Fibroblast of lung (primary cell): ENCODE measurements around the gene TMEM138. TPM values are rescaled to one million over a fixed set of nuclear protein-coding genes. Genes with fewer than 3 reads are reported as not detected.
A peak's percentile ranks its signal among the peaks of the same experiment; 100 is the strongest.

Experiments used
- DNase-seq, 2 donors: peaks; one replicate each; pipeline versions ENCODE4 v3.0.0 to v3.0.0-alpha.2; 2010; ENCODE audit warnings: low read depth in 2 of 2
- H2AFZ ChIP-seq: 2 replicates; pipeline ENCODE4 v1.5.1; 2012; ENCODE audit warnings: low read length, control low read depth, inconsistent platforms
- H3K27ac ChIP-seq: 2 replicates; pipeline ENCODE4 v1.5.1; 2011; ENCODE audit warnings: low read length, control low read depth; ENCODE audit not compliant: insufficient read depth
- H3K27me3 ChIP-seq: 2 replicates; pipeline ENCODE4 v1.5.1; 2011; ENCODE audit warnings: mild to moderate bottlenecking, low read length; ENCODE audit not compliant: control insufficient read depth, insufficient read depth
- H3K36me3 ChIP-seq: 2 replicates; pipeline ENCODE4 v1.5.1; 2011; ENCODE audit warnings: low read length; ENCODE audit not compliant: control insufficient read depth, insufficient read depth
- H3K4me1 ChIP-seq: 2 replicates; pipeline ENCODE4 v1.5.1; 2011; ENCODE audit warnings: low read length; ENCODE audit not compliant: control insufficient read depth, insufficient read depth; ENCODE audit errors: extremely low read depth
- H3K4me2 ChIP-seq: 2 replicates; pipeline ENCODE4 v1.5.1; 2011; ENCODE audit warnings: low read length, control low read depth; ENCODE audit not compliant: insufficient read depth; ENCODE audit errors: extremely low read depth
- H3K4me3 ChIP-seq, 4 experiments: fragments of 200-600 bp in 1 of 4; sonication (generic) in 1 of 4; replicated peaks in 1 of 4; 2 replicates each; pipeline ENCODE4 v1.5.1; 2011 to 2016; ENCODE audit warnings: low read length in 4 of 4, low read depth in 3 of 4, mild to moderate bottlenecking in 3 of 4, control low read depth in 2 of 4, inconsistent platforms in 1 of 4, mixed read lengths in 1 of 4; ENCODE audit not compliant: insufficient read depth in 1 of 4; ENCODE audit errors: control extremely low read depth in 1 of 4
- H3K79me2 ChIP-seq: 2 replicates; pipeline ENCODE4 v1.5.1; 2012; ENCODE audit warnings: mild to moderate bottlenecking, low read length, inconsistent platforms; ENCODE audit not compliant: control insufficient read depth, insufficient read depth
- H3K9ac ChIP-seq: 2 replicates; pipeline ENCODE4 v1.5.1; 2011; ENCODE audit warnings: mild to moderate bottlenecking, low read length, control low read depth; ENCODE audit not compliant: insufficient read depth
- H3K9me3 ChIP-seq: 2 replicates; pipeline ENCODE4 v1.5.1; 2012; ENCODE audit warnings: low read depth, low read length; ENCODE audit not compliant: control insufficient read depth, insufficient read depth
- H4K20me1 ChIP-seq: 2 replicates; pipeline ENCODE4 v1.5.1; 2011; ENCODE audit warnings: low read length; ENCODE audit not compliant: control insufficient read depth, insufficient read depth; ENCODE audit errors: extremely low read depth
- EZH2 ChIP-seq: IDR thresholded peaks from 2 replicates; pipeline ENCODE4 v1.5.1; 2012; ENCODE audit warnings: low read length, control low read depth, mild to moderate bottlenecking; ENCODE audit errors: missing control alignments
- polyA plus RNA-seq, 2 donors: library from polyadenylated mRNA; depleted of rRNA in 1 of 2; stranded (reverse) in 1 of 2; unstranded in 1 of 2; fragments of >200 nt; gene quantifications; 2 replicates each; pipeline ENCODE4 v1.2.1, GENCODE V29; 2011 to 2012; ENCODE audit warnings: missing spikeins in 1 of 2
- total RNA-seq: library from RNA; depleted of rRNA; stranded (reverse); fragments of >200 nt; gene quantifications from 2 replicates; pipeline ENCODE4 v1.2.1, GENCODE V29; 2014
- TF ChIP-seq, protein P1 (sequence below), 2 donors: IDR thresholded peaks in 1 of 2; conservative IDR thresholded peaks in 1 of 2; 1 replicate in 1 of 2; 2 replicates in 1 of 2; pipeline ENCODE4 v1.5.1; 2011 to 2012; ENCODE audit warnings: low read length in 2 of 2, control low read depth in 1 of 2, inconsistent platforms in 1 of 2, low read depth in 1 of 2, mild to moderate bottlenecking in 1 of 2

Gene TMEM138
- total and polyA plus RNA-seq, 2 donors (not counting 1 experiment from before 2014, with no cell fraction given): 30.2 to 95.9 TPM

DNA sequence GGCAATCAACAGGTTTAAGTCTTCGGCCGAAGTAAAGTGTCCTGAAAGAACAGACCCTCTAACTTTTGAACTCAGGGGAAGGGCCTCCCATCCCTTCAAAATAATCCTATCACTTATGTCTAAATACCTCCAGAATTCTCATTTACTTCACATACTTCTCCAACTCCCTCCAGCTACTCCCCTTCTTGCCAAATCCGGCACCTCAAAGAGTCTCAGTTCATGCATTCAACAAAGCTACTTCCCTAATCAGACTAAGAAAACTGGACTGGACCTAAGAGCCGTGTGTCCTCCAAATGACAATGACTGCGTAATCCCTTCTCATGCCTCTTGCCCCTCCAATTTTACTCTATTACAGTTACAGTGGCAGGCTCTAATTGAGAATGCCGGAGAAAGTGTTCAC lies 30.5 kb upstream of the TMEM138 start:
- Histone ChIP-seq H2AFZ (no peak overlapping the region), H3K36me3 (peaks cover 5% of the 10 kb centered on the region), H3K27ac (peak overlapping the region; percentile 1), H3K4me1 (peaks cover 15% of the 10 kb centered on the region), H3K4me2 (peak overlapping the region; percentile 98), H3K9ac (peak overlapping the region; percentile 99), H3K27me3 (no peaks in the 10 kb centered on the region), H3K79me2 (peaks cover 60% of the 10 kb centered on the region), H4K20me1 (peaks cover 4% of the 10 kb centered on the region), H3K9me3 (no peaks in the 10 kb centered on the region), H3K4me3 (peak overlapping the region; percentile 82 to 99 (median 86))
- no peak for DNase-seq
- no peak for TF ChIP-seq EZH2
- TF ChIP-seq, protein P1, sequence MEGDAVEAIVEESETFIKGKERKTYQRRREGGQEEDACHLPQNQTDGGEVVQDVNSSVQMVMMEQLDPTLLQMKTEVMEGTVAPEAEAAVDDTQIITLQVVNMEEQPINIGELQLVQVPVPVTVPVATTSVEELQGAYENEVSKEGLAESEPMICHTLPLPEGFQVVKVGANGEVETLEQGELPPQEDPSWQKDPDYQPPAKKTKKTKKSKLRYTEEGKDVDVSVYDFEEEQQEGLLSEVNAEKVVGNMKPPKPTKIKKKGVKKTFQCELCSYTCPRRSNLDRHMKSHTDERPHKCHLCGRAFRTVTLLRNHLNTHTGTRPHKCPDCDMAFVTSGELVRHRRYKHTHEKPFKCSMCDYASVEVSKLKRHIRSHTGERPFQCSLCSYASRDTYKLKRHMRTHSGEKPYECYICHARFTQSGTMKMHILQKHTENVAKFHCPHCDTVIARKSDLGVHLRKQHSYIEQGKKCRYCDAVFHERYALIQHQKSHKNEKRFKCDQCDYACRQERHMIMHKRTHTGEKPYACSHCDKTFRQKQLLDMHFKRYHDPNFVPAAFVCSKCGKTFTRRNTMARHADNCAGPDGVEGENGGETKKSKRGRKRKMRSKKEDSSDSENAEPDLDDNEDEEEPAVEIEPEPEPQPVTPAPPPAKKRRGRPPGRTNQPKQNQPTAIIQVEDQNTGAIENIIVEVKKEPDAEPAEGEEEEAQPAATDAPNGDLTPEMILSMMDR (conservative IDR thresholded peaks at IDR 0.05 in 1 of 2, IDR thresholded peaks at IDR 0.05 in 1 of 2; ENCODE audit: low read depth in 1 of 2, low read length in 2 of 2): no peak

DNA sequence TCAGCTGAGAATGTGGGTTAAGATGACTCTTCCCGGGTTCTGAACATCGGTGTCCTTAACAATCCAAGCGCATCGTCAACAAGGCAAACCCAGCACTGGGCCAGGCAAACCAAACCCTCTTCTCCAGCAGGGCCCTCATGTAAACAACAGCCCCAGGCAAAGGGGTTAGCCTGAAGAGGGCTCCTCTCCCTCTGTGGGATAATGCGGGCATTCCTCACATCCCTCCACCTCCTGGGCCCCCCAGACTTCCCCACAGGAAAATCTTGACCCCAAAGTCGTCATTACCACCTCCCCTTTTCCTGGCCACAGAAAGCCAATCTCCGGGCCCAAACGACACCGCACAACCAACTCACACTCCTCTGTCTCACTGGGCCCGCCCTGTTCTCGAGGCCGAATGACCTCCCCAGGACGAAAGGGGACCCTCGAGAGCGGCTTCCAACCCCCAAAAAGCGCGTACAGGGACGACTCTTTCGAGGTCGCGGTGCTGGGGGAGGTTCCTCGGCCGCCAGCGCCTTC lies 29.8 kb upstream of the TMEM138 start:
- H3K9me3 ChIP-seq: no peaks in the 10 kb centered on the region

DNA sequence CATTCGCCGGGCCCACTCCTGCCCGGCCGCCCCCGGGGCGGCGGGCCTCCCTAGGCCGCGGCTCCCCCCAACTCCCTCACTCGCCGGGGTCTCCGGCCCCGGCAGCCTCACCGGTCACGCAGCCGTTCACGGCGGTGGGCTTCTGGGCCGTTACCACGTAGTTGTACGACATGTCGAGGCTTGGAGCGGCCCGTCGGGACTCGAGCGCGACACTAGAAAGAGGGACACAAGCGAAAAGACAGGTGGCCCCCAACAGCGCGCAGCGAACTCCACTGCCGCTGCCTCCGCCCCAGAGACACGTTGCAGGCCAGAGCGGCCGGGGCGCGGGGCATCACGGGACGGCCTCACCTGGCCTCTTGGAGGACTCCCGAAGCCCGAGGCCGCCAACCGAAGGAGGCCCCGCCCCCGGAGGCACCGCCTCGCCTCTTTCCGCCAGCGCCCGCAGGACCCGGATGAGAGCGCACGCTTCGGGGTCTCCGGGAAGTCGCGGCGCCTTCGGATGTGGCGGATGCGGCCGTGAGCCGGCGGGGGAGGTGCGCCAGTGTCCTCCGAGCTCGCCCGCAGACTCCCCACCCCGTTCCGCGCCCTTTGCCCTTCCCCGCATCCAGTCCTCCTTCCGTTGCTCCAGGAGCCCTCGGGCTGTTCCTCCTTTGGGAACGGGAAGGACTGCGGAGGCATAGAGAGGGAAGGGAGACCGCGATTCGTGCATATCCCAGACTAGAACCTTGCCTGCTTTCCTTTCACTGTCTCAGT lies 29.2 kb upstream of the TMEM138 start, which contains the start of the genes DDB1 and TKFC:
TSS of gene DDB1 (minus strand) at position 309 of the 753 bp plus-strand sequence. CDS start at position 172, 137 bp downstream.
TSS of gene TKFC (plus strand) at position 432 of the 753 bp plus-strand sequence. CDS start 1,501 bp downstream, outside the sequence.
- peak; percentile 90 to 91 for DNase-seq
- Histone ChIP-seq H3K9ac (peak within 1 kb of the TSS; percentile 99), H3K27ac (peak within 1 kb of the TSS; percentile 89), H3K79me2 (peaks cover 47% of the 10 kb centered on the region), H3K27me3 (no peaks in the 10 kb centered on the region), H3K36me3 (peaks cover 4% of the 10 kb centered on the region), H4K20me1 (no peaks in the 10 kb centered on the region), H3K4me1 (peaks cover 10% of the 10 kb centered on the region), H3K9me3 (no peaks in the 10 kb centered on the region), H3K4me3 (peak within 1 kb of the TSS; percentile 82 to 99 (median 86)), H3K4me2 (peak within 1 kb of the TSS; percentile 99), H2AFZ (peak within 1 kb of the TSS; percentile 89)
- TF ChIP-seq EZH2: no peak
- TF ChIP-seq, protein P1 (conservative IDR thresholded peaks at IDR 0.05 in 1 of 2, IDR thresholded peaks at IDR 0.05 in 1 of 2; ENCODE audit: low read depth in 1 of 2, low read length in 2 of 2): no peak

More for the DNA sequence above, 29.8 kb upstream of the TMEM138 start:
- peak overlapping the region; percentile 82 to 99 (median 86) for H3K4me3 ChIP-seq
- peak overlapping the region; percentile 98 for H3K4me2 ChIP-seq
- DNase-seq: peak; percentile 28 to 38
- peaks cover 53% of the 10 kb centered on the region for H3K79me2 ChIP-seq
- no peaks in the 10 kb centered on the region for H3K27me3 ChIP-seq
- H4K20me1 ChIP-seq: peaks cover 4% of the 10 kb centered on the region
- H2AFZ ChIP-seq: peak overlapping the region; percentile 32
- no peak for TF ChIP-seq EZH2
- TF ChIP-seq, protein P1 (conservative IDR thresholded peaks at IDR 0.05 in 1 of 2, IDR thresholded peaks at IDR 0.05 in 1 of 2; ENCODE audit: low read depth in 1 of 2, low read length in 2 of 2): no peak
- peaks cover 15% of the 10 kb centered on the region for H3K4me1 ChIP-seq
- peak overlapping the region; percentile 99 for H3K9ac ChIP-seq
- peaks cover 3% of the 10 kb centered on the region for H3K36me3 ChIP-seq
- peak overlapping the region; percentile 89 for H3K27ac ChIP-seq
